SHP77 treated with DMSO at 0.1 percent for 48 hours (cell line): ENCODE results near the gene DIO1.
"Not testable (repeated sequence)": the region's sequence is repeated elsewhere in the genome, so short reads cannot be mapped to it uniquely, and the experiment has no call there.

ENCODE experiments used
- DNase-seq: peaks from one replicate; lab custom pipeline; 2025; lab: John Stamatoyannopoulos, UW

Gene DIO1

DNA sequence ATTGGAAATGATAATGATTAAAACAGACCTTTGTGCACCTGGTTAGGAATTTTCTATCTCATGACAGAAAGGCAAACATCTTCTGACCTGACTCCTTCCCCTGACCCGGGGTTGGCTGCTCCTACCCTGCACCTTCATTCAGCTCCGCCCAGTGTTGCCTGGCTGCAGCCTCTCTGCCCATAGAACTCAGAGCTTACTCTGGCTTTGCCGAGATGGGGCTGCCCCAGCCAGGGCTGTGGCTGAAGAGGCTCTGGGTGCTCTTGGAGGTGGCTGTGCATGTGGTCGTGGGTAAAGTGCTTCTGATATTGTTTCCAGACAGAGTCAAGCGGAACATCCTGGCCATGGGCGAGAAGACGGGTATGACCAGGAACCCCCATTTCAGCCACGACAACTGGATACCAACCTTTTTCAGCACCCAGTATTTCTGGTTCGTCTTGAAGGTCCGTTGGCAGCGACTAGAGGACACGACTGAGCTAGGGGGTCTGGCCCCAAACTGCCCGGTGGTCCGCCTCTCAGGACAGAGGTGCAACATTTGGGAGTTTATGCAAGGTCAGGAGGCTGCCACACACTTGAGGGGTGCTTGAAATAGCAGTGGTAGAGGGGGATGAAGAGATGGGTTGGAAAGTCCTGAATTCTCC, at the start of gene DIO1:
TSS of gene DIO1 (plus strand) at position 189 of the 638 bp plus-strand sequence. CDS start at position 213, 24 bp downstream.
- DNase-seq, result no peak

GRCh38 chr1:53847980-53848379, 46.0 kb upstream of the DIO1 start:
- DNase-seq, result no peak

GRCh38 chr1:53850082-53850673, 43.8 kb upstream of the DIO1 start:
- DNase-seq, result no peak

- DNase-seq, result no peak
These were observed 42.3 kb upstream of the DIO1 start for GRCh38 chr1:53851571-53852285.

- no peak for DNase-seq
These were observed 33.0 kb upstream of the DIO1 start for GRCh38 chr1:53860967-53861411.

DNA sequence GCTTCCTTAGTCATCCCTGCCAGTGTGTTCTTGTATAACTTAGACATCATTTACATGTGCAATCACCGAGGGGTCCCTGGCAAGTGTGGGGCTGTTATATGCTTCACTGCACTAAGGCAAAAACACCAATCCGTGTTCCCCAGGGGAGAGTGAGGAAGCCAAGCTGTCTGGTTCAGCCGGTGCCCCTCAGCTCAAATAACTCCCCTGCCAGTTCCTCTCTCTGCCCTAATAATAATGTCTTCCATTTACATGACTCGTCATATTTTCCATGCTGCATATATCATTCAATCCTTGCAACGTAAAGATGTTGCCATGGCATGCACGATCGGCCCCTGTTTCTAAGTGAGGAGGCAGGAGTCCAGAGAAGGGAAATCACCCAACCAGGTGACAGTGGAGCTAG, 31.5 kb upstream of the DIO1 start:
- DNase-seq, result no peak

GRCh38 chr1:53868565-53868964, 25.4 kb upstream of the DIO1 start:
- no peak for DNase-seq

DNA sequence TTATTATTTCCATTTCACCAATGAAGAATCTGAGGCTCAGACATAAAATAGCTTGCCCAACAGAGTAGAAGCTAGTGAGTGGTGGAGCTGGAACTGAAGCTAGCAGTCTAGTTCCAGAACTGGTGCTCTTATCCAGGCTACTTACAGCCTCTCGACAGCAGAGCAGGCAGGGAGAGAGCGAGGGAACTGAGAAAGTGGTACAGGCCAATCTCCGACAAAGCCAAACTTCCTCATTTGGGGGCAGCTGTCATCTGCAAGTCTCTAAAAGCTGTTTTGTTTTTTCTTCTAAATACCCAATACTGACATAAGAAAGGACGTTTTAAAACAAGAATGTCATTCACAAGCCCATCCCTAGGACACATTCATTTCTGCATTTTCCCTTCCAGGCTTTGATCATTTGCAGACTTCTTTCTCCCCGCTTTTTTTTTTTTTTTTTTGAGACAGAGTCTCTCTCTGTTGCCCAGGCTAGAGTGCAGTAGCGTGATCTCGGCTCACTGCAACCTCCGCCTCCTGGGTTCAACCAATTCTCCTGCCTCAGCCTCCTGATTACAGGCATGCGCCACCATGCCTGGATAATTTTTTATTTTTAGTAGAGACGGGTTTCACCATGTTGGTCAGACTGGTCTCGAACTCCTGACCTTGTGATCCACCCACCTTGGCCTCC, 24.4 kb upstream of the DIO1 start:
- no peak for DNase-seq

DNA sequence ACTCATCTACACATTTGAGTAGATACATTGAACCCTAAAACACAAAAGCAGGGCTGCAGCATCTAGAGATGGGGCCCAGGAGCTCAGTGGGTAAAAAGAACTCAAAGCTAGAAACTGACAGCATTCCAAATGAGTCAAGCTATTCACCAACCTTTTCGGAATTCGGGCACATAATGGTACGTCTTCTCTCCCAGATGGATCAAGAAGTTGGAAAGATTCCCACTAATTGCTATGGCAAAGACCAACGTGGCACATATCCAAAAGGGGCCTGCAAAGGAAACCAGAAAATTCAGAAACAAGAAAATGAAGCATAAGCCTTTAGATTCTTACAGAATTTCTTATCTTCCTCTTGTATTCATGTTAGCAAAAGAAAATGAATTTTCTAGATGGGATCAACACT, 22.8 kb upstream of the DIO1 start:
- no peak for DNase-seq

DNA sequence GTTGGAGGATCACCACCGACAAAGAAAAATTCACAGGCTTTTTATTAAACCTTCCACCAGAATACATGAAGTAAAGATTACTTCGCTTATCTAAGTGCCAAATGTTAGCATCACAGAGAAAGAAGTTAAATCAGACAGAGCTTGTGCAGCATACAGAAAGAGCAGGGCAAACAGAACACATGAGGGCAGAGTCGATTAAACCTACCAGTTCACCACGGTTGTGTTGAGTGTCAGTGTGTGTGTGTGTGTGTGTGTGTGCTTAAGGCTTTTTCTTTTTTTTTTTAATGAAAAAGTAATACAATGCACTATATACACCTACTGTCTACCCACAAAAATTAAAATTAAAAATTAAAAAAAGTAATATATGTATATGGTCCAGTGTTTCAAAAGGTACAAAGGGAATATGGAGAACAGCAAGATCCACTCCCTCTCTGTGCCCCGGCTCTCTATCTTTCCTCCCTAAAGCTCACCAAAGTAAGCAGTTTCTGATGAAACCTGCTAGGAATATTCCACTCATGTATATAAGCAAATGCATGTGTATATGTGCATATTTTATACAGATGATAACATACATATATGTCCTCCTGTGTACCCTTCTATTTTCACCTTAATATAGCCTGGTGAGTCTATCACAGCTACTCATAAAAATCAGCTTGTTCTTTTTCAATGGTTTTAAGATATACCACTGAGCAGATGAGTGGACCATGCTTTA, 22.1 kb upstream of the DIO1 start:
- no peak for DNase-seq

- not testable (repeated sequence) for DNase-seq
These were observed 18.8 kb upstream of the DIO1 start for GRCh38 chr1:53875150-53875549.

- DNase-seq, result peak; percentile 13
These were observed 15.4 kb upstream of the DIO1 start for GRCh38 chr1:53878492-53879105.

GRCh38 chr1:53881853-53882252, 12.1 kb upstream of the DIO1 start:
- DNase-seq, result not testable (repeated sequence)

GRCh38 chr1:53883600-53883999, 10.4 kb upstream of the DIO1 start:
- DNase-seq, result not testable (repeated sequence)

DNA sequence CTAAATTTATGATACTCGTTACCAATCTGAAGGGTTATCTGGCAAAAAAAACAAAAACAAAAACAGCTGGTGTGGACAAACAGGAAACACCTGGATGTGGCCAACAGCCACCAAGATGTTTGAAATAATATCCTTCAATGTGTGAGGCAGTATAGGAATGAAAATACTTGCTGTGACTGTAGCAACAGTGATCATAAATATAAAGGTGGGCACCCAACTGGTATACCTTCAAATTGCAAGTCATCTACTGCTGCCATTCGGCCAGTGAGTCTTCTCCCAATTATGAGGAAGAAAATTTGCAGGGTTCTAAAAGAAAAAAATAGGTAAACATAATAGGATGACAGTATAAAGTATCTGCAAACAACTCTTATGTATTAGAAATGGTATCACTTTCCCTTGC, 5.3 kb upstream of the DIO1 start:
- no peak for DNase-seq

DNA sequence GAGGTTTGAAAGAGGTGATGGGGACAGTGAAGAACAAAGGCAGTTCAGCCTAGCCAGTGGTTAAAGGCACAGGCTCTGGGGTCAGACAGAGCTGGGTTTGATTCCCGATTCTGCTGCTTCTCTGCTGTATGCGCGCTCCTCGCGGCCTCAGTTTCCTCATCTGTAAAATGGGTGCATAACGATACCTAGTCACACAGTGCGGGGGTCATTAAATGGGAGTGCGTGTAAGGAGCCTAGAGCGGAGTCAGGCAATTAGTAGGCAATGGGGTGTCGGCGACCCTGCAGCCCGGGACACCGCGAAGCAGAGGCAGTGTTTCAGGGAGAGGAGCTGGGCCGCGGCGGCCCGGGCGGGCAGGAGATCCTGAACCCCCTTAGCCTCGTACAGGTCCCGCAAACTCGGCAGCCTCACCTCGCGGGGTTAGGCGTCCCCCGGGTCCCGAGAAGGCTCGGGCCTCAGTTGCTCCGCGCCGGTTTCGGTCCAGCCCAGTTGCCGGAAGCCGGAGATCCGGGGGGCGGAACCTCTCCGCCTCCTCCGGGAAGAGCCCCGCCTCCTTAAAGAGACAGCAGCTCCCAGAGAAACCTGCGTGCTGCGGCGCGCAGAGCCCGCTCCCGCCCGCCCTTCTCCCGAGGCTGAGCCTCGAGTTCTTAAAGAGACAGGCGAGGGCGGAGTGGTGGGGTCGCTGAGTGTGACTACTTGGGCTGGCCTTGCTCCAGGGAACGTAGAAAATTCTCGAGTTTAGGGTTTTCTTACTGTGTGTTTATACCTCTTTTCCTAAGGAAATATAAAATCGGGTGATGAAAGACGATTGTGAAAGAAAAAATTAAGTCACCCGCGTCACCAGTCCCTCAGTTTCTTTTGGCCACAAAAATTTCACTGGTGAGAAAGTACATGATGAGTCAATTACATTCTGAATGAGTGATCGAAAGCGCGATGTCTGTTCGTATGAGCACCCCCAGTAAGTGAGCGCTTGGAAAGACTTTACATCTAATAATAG, 4.4 kb upstream of the DIO1 start, which contains the start of gene YIPF1:
TSS of gene YIPF1 (minus strand) at position 494 of the 995 bp plus-strand sequence. CDS start 860 bp downstream, outside the sequence.
- peak; percentile 59 for DNase-seq

GRCh38 chr1:53890522-53890941, 3.5 kb upstream of the DIO1 start:
- DNase-seq, result no peak

- DNase-seq, result no peak
These were observed 3.0 kb upstream of the DIO1 start for GRCh38 chr1:53891018-53891417.

- no peak for DNase-seq
These were observed 2.3 kb upstream of the DIO1 start for GRCh38 chr1:53891678-53892077.

DNA sequence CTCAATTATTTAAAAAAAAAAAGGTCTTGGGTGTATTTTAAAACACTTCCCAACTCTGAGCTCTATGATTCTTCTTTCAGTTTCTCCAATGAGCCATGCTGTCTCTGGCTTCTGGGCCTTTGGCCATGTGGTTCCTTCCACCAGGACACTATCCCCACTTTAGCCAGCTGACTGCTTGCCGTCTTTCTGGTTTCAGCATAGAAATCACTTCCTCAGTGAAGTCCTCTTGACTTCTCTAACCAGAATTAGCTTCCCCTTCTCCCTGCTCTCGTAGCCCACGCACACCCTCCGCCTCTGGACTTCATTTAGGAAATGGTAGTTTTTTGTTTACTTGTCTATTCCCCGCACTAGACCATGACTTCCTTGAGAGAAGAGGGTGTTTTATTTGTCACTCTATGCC, 1.1 kb upstream of the DIO1 start:
- DNase-seq, result no peak
